Astrocyte (in vitro differentiated cells and primary cell): ENCODE results near the gene EPRS1.

ENCODE experiments used
- EZH2 ChIP-seq: IDR thresholded peaks from 2 replicates; pipeline ENCODE4 v1.6.1; 2012; ENCODE audit warnings: mild to moderate bottlenecking, low read length, inconsistent platforms; ENCODE audit not compliant: insufficient read depth
- TF ChIP-seq, protein P1 (sequence below): IDR thresholded peaks from 2 replicates; pipeline ENCODE4 v1.5.1; 2011; ENCODE audit warnings: low read depth, mild to moderate bottlenecking, inconsistent platforms, low read length, moderate library complexity; ENCODE audit not compliant: insufficient read depth

DNA sequence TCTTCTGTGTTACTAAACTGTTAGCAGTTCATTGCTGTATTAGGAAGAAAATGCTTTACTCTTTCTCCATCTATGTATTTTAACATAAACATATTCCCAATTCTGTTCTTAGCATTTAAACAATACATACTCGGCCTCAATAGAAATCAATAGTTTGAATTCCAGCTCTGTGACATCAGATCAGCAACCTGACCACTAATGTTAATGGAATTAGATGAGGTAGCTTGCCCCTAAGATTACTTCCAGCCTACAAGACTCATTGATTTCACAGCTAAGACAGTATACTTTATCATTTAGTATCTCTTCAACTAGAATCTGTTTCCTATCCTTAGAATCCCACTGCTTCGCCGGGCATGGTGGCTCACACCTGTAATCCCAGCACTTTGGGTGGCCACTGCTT, 38.9 kb downstream of the EPRS1 start:
- TF ChIP-seq, protein P1, sequence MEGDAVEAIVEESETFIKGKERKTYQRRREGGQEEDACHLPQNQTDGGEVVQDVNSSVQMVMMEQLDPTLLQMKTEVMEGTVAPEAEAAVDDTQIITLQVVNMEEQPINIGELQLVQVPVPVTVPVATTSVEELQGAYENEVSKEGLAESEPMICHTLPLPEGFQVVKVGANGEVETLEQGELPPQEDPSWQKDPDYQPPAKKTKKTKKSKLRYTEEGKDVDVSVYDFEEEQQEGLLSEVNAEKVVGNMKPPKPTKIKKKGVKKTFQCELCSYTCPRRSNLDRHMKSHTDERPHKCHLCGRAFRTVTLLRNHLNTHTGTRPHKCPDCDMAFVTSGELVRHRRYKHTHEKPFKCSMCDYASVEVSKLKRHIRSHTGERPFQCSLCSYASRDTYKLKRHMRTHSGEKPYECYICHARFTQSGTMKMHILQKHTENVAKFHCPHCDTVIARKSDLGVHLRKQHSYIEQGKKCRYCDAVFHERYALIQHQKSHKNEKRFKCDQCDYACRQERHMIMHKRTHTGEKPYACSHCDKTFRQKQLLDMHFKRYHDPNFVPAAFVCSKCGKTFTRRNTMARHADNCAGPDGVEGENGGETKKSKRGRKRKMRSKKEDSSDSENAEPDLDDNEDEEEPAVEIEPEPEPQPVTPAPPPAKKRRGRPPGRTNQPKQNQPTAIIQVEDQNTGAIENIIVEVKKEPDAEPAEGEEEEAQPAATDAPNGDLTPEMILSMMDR = no peak
- no peak for TF ChIP-seq EZH2
